ENCODE data around the gene PRDM10. TPM values are rescaled to one million over a fixed set of nuclear protein-coding genes. Genes with fewer than 3 reads are reported as not detected.
"Not testable (repeated sequence)": the region's sequence is repeated elsewhere in the genome, so short reads cannot be mapped to it uniquely, and the experiment has no call there.

The PRDM10 gene
- total RNA-seq, result 13.6 TPM

- DNase-seq, result peak; percentile 92
Measured at GRCh38 chr11:130002352-130002845, at the start of gene PRDM10. TSS of gene PRDM10 (minus strand) at chr11:130002835. CDS start at chr11:129960964, 41,871 bp downstream.

GRCh38 chr11:130051082-130051481 lies 48.4 kb upstream of the PRDM10 start:
- no peak for DNase-seq

- DNase-seq, result no peak
Measured at GRCh38 chr11:130050257-130050656, 47.6 kb upstream of the PRDM10 start.

- no peak for DNase-seq
Measured at GRCh38 chr11:130049328-130049771, 46.7 kb upstream of the PRDM10 start.

GRCh38 chr11:130047141-130047540 lies 44.5 kb upstream of the PRDM10 start:
- DNase-seq, result no peak

- no peak for DNase-seq
Measured at GRCh38 chr11:130043575-130043974, 40.9 kb upstream of the PRDM10 start.

- DNase-seq, result no peak
Measured at GRCh38 chr11:130042093-130042591, 39.5 kb upstream of the PRDM10 start.

GRCh38 chr11:130040281-130040940 lies 37.8 kb upstream of the PRDM10 start:
- DNase-seq, result no peak

- peak; percentile 5 for DNase-seq
Measured at GRCh38 chr11:130037881-130038585, 35.4 kb upstream of the PRDM10 start.

GRCh38 chr11:130037058-130037457 lies 34.4 kb upstream of the PRDM10 start:
- DNase-seq, result no peak

- DNase-seq, result no peak
Measured at GRCh38 chr11:130034236-130034635, 31.6 kb upstream of the PRDM10 start.

GRCh38 chr11:130032931-130033330 lies 30.3 kb upstream of the PRDM10 start:
- no peak for DNase-seq

- no peak for DNase-seq
Measured at GRCh38 chr11:130031945-130032344, 29.3 kb upstream of the PRDM10 start.

GRCh38 chr11:130031056-130031455 lies 28.4 kb upstream of the PRDM10 start:
- DNase-seq, result no peak

- no peak for DNase-seq
Measured at GRCh38 chr11:130029137-130029536, 26.5 kb upstream of the PRDM10 start.

- no peak for DNase-seq
Measured at GRCh38 chr11:130025371-130025770, 22.7 kb upstream of the PRDM10 start.

GRCh38 chr11:130024361-130024760 lies 21.7 kb upstream of the PRDM10 start:
- no peak for DNase-seq

- DNase-seq, result no peak
Measured at GRCh38 chr11:130023204-130023603, 20.6 kb upstream of the PRDM10 start.

- no peak for DNase-seq
Measured at GRCh38 chr11:130022799-130023198, 20.2 kb upstream of the PRDM10 start.

- not testable (repeated sequence) for DNase-seq
Measured at GRCh38 chr11:130021606-130022005, 19.0 kb upstream of the PRDM10 start.

- DNase-seq, result no peak
Measured at GRCh38 chr11:130020323-130020722, 17.7 kb upstream of the PRDM10 start.

GRCh38 chr11:130015846-130016245 lies 13.2 kb upstream of the PRDM10 start:
- DNase-seq, result not testable (repeated sequence)

- no peak for DNase-seq
Measured at GRCh38 chr11:130008326-130008725, 5.7 kb upstream of the PRDM10 start.

GRCh38 chr11:130006929-130007328 lies 4.3 kb upstream of the PRDM10 start:
- DNase-seq, result no peak

Measured in occipital lobe (tissue), 2 donors.